CMK (cell line): Measurements from ENCODE around the gene GNG5.
"Not testable (repeated sequence)": the region's sequence is repeated elsewhere in the genome, so short reads cannot be mapped to it uniquely, and the experiment has no call there.

Experiments used
- DNase-seq: peaks from one replicate; pipeline ENCODE4 v3.0.0-alpha.2; 2010; ENCODE audit warnings: low read depth

GNG5 gene

DNA sequence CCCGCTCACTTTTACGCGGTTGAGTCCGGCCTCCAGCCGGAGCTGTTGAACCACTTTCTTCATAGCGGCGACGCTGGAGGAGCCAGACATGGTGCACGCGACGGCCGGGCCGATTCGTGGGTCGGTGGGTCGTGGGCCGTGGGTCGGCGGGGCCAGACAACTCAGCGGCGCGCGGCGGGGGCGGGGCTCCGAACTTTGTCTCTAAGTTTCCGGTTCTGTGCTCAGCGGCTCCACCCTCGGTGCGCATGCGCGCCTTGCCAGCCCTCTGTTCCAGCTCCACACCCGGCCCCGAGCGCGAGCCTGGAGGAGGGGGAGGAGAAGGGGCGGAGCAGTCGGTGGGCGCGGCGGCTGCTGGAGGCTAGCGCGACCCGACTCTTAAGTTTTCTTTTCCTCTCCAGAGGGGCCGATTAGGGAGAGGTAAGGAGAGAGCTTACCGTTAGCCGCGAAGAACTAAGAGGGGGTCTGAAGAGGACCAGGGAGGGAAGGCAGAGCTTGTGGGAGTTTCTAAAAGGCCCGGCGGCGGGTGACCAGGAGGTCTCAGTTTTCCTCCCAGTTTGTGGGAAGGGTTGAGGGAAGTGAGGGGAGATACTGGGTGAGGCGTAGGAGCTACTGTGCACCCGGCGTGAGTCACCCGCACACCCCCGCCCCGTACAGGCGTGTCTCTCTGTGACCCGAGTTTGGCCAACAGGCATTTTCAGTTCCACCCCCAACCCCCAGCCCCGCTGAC is at the start of gene GNG5, which contains the start of gene SPATA1:
Gene GNG5, minus strand, starts transcription at position 580 of the 727 bp plus-strand sequence. Its CDS starts 490 bp downstream, at position 90.
Gene SPATA1, plus strand, starts transcription at position 385 of the 727 bp plus-strand sequence. CDS start 9,974 bp downstream, outside the sequence.
- peak; percentile 90 for DNase-seq

DNA sequence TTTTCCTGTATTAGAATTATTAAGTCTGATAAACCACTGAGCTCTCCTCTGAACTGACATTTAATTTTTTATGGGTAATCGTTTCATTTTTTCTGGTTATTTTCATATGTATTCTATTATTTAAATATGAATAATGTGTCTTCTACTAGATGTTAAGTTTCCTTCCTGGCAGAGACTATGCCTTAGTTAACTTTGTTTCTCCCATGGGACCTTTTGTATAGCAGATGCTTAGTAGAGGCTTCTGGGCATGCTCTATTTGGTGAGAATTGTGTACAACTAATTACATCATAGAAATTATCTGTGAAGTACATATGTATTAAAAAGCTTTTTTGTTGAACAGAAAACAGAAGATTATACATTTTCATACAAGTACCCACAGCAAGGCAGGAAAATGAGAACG is 44.4 kb upstream of the GNG5 start:
- DNase-seq: no peak

- DNase-seq: no peak
Measured at GRCh38 chr1:84541679-84542078, 35.3 kb upstream of the GNG5 start.

- DNase-seq: no peak
Measured at GRCh38 chr1:84540759-84541158, 34.4 kb upstream of the GNG5 start.

DNA sequence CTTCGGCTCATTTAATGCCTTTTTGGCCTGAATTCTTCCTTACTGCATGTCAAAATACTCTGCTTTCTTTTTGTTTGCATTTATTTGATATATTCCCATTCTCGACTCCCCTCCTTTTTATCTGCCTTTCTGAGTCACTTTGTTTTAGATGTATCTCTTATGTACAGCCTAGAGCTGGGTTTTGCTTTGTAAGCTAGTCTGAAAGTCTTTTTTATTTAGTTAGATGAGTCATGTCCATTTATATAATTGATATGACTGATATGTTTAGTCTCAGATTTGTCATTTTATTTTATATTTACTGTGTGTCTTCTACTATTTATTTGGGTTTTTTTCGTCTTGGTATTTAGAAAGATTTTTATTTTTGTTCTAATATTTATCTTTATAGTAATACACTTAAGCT is 33.6 kb upstream of the GNG5 start:
- no peak for DNase-seq

- DNase-seq: no peak
Measured at GRCh38 chr1:84538599-84538998, 32.2 kb upstream of the GNG5 start.

DNA sequence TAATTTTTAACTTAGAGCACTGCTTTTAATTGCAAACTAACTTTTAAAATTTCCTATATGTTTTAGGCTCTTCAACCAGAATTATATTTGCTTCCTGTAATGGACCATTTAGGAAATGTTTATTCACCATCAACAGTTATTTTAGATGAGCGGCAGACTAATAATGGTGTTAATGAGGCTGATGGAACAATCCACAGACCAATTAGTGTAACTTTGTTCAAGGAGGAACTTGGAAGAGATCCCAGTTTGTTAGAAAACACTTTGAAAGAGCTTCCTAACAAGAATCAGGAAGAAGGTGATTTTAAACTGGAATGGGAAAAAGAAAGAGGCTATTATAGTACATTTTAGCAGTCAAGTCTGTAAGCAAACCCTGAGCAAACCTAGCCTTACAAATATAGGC is 19.4 kb upstream of the GNG5 start:
- DNase-seq: no peak

DNA sequence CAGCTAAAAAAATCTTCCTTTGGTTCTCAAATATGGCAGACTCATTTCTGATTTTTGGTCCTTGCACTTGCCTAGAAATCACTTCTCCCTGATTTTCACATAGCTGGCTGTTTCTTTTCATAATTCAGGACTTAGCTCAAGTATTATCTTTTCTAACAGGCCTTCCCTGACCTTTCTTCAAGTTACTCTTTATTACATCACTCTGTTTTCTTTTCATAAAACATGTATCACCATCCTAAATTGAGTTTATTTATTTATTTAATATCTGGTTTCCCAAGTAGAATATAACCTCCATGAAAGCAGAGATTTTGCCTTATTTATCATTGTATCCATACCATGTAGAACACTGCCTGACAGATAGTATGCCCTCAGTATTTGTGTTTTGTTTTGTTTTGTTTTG is 18.2 kb upstream of the GNG5 start:
- no peak for DNase-seq

- DNase-seq: no peak
Measured at GRCh38 chr1:84510668-84511067, 4.3 kb upstream of the GNG5 start.

GRCh38 chr1:84510165-84510564 is 3.8 kb upstream of the GNG5 start:
- DNase-seq: no peak

- no peak for DNase-seq
Measured at GRCh38 chr1:84509029-84509428, 2.6 kb upstream of the GNG5 start.

- no peak for DNase-seq
Measured at GRCh38 chr1:84508510-84508909, 2.1 kb upstream of the GNG5 start.

GRCh38 chr1:84507887-84508286 is 1.5 kb upstream of the GNG5 start:
- not testable (repeated sequence) for DNase-seq

- DNase-seq: no peak
Measured at GRCh38 chr1:84506729-84507453, 510 bp upstream of the GNG5 start.

DNA sequence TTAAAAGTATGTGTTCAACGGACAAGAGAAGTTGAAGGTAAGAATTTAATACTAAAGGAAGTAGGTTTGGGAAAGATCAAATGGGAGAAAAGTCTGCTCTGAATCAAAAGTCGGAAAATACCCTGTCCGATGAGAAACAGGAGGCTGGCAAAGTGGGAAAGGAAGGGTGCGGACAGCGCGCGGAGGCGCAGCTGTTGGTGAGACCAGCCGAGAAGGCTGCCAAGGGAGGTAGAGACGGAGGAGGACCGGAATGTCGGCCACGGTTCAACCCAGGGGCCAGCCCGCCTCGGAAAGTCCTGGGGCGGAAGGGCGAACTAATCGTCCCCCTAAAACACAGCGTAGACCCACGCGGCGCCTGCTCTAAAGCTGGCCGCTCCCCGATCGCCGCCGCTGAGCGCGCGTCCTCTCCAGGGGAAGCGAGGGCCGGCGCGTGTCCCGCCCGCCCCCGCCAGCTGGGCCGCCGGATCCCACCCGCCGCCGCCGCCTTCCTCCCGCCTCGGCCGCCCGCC is 834 bp downstream of the GNG5 start:
- no peak for DNase-seq

DNA sequence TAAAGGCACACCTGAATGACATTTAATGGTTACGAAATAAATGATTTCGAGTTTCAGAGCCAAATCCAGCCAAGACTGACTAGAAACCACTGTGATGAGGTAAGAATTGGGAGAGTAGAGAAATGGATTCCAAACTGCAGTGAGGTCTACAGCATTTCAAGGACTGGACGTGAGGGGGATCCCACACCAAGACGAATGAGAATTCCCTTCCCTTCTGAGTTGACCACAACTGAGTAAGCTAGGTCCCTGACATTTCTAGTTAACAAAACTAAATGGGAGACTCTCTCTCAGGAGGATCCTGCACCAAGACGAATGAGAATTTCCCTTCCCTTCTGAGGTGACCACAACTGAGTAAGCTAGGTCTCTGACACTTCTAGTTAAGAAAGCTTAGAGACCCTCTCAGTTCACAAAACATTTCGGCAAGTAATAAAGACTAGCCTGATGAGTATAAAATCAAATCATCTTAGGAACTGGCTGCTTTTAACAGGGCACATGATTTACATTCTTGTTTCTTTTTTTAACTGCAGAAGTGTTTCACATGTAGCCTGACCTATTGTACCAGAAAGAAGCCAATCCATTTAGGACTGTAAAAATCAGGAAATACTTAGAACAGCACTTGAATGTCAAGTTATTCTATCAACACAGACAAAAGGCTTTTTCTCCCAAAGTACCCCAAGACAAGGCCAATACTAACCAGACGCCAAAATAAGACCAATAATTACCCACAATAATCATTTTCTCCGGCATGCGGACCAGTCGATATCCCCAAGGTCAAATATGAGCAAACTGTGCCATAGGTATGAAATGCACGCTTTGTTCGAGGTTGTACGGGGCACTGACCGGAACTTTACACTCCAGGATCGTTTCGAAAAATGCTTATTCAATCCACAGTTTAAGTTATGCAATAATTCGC is 1.5 kb downstream of the GNG5 start:
- DNase-seq: no peak

- DNase-seq: no peak
Measured at GRCh38 chr1:84502927-84503326, 3.5 kb downstream of the GNG5 start.

- DNase-seq: no peak
Measured at GRCh38 chr1:84497631-84498275, 8.6 kb downstream of the GNG5 start.

- no peak for DNase-seq
Measured at GRCh38 chr1:84496498-84496897, 9.9 kb downstream of the GNG5 start.

DNA sequence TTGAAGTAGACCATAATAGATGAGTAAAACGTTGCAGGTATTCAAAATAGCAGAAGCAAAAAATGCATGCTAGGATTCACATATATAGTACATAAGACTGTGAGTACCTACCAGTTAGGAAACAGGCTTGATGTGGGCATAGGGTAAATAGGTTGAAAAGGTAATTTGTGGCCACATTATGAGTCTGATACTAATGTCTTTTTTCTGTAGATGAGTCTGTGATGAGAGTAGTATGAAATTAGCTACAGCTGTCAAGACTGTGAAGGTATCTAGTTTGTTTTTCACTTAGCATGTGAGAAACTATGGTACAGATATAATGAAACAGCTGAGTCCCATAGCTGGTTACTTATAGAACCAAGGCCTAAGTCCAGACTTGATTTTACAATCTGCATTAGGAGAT is 12.6 kb downstream of the GNG5 start:
- no peak for DNase-seq

DNA sequence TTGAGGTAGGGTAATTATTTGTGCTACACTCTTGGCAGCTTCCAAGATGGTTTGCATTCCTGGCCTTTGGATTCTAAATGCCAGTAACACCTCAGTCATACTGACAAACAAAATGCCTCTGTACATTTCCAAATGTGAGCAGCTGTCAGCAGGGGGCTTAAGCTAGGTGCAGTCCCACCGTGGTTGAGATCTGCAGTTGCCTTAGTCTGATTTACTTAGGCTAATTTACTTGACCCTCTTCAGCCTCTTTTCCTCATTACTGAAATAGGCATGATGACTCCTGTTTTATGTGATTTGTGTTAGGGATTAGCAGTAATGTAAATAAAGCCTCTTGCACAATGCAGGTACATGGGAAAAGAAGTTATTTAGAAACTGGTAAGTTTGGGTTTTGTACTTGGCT is 13.7 kb downstream of the GNG5 start:
- no peak for DNase-seq

DNA sequence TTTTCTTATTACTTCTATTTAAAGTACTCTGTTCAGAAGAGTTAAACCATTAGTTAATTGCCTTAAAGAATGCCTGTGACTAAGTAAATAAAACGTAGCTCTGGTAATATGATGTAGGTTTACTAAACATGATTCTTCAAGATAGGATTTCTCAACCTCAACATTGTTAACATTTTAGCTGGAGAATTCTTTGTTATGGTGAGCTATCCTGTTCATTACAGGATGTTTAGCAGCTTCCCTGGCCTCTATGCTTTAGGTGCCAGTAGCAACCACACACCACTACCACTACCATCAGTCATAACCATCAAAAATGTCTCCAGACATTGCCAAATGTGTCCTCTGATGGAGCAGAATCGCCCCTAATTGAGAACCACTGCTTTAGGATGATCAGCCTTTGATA is 16.6 kb downstream of the GNG5 start:
- DNase-seq: no peak
